Endothelial cell of umbilical vein (primary cell): ENCODE results near the gene MFSD1. TPM values are rescaled to one million over a fixed set of nuclear protein-coding genes. Genes with fewer than 3 reads are reported as not detected.

Experiments
- BruUV-seq: library from RNA; stranded (reverse); fragments of 400-500 nt; replicated peaks from 2 replicates; lab custom pipeline; 2021; lab: Mats Ljungman, UMichigan
- CTCF ChIA-PET: fragments of 300-600, 350-600 bp; sonication (Branson Sonifier 250); formaldehyde crosslinking; loops from one replicate; lab custom pipeline; 2021; ENCODE audit warnings: antibody characterized with exemption, inconsistent platforms; lab: Charles Lee
- POLR2A ChIA-PET: fragments of 300-600, 350-600 bp; sonication (Branson Sonifier 250); formaldehyde crosslinking; loops from one replicate; lab custom pipeline; 2021; ENCODE audit warnings: antibody characterized with exemption, inconsistent platforms; lab: Charles Lee
- DNase-seq: peaks from one replicate; pipeline ENCODE4 v3.0.0-alpha.2; 2011; ENCODE audit warnings: low read depth, low spot score
- FAIRE-seq: peaks from 2 replicates; lab custom pipeline; 2011; peaks lifted over from hg19 to GRCh38; lab: Jason Lieb, UNC
- H2AFZ ChIP-seq: 2 replicates; pipeline ENCODE4 v1.6.0; 2012; ENCODE audit warnings: low read depth, low read length, control low read depth, inconsistent platforms
- H3K27ac ChIP-seq: 2 replicates; pipeline ENCODE4 v1.5.1; 2011; ENCODE audit warnings: low read depth, mild to moderate bottlenecking, control low read depth, low read length, moderate library complexity; ENCODE audit not compliant: insufficient read depth
- H3K27me3 ChIP-seq, 2 experiments: 2 replicates each; pipeline versions ENCODE4 v1.6.0 to v1.6.1; 2011; ENCODE audit warnings: low read length in 2 of 2, mixed read lengths in 1 of 2; ENCODE audit not compliant: control insufficient read depth in 2 of 2, insufficient read depth in 2 of 2
- H3K36me3 ChIP-seq, 2 experiments: 2 replicates in 1 of 2; 3 replicates in 1 of 2; pipeline ENCODE4 v1.5.1; 2011; ENCODE audit warnings: low read length in 2 of 2, mild to moderate bottlenecking in 1 of 2, moderate library complexity in 1 of 2; ENCODE audit not compliant: control insufficient read depth in 2 of 2, insufficient read depth in 2 of 2; ENCODE audit errors: extremely low read depth in 1 of 2
- H3K4me1 ChIP-seq: 3 replicates; pipeline ENCODE4 v1.5.1; 2011; ENCODE audit warnings: mild to moderate bottlenecking, low read length; ENCODE audit not compliant: control insufficient read depth, insufficient read depth; ENCODE audit errors: extremely low read depth
- H3K4me2 ChIP-seq: 2 replicates; pipeline ENCODE4 v1.6.1; 2011; ENCODE audit warnings: low read length, control low read depth, mixed read lengths; ENCODE audit not compliant: insufficient read depth
- H3K4me3 ChIP-seq, 3 experiments: fragments of 200-600 bp in 1 of 3; sonication (generic), shearing (Covaris generic) in 1 of 3; replicated peaks in 1 of 3; 2 replicates each; pipeline ENCODE4 v1.5.1; 2011 to 2016; ENCODE audit warnings: control low read depth in 3 of 3, low read length in 3 of 3, mild to moderate bottlenecking in 2 of 3, inconsistent platforms in 1 of 3, low read depth in 1 of 3, moderate library complexity in 1 of 3; ENCODE audit not compliant: insufficient read depth in 1 of 3
- H3K79me2 ChIP-seq: 2 replicates; pipeline ENCODE4 v1.6.0; 2012; ENCODE audit warnings: low read length, inconsistent platforms; ENCODE audit not compliant: control insufficient read depth, insufficient read depth
- H3K9ac ChIP-seq: replicated peaks from 2 replicates; pipeline ENCODE3; 2011; ENCODE audit warnings: low read length, control low read depth; ENCODE audit not compliant: insufficient read depth; ENCODE audit errors: extremely low read depth
- H3K9me1 ChIP-seq: replicated peaks from 3 replicates; pipeline ENCODE4 v1.6.0; 2011; ENCODE audit warnings: mild to moderate bottlenecking, low read length; ENCODE audit not compliant: control insufficient read depth, insufficient read depth; ENCODE audit errors: extremely low read depth
- H3K9me3 ChIP-seq: replicated peaks from 2 replicates; pipeline ENCODE4 v1.5.1; 2012; ENCODE audit warnings: low read length, inconsistent platforms; ENCODE audit not compliant: control insufficient read depth, insufficient read depth
- H4K20me1 ChIP-seq: replicated peaks from 2 replicates; pipeline ENCODE3; 2011; ENCODE audit warnings: mild to moderate bottlenecking, low read length; ENCODE audit not compliant: control insufficient read depth, insufficient read depth; ENCODE audit errors: extremely low read depth
- CTCF ChIP-seq, 2 donors: IDR thresholded peaks; 1 replicate in 1 of 2; 2 replicates in 1 of 2; pipeline ENCODE4 v1.5.1; 2011; ENCODE audit warnings: low read length in 2 of 2, mild to moderate bottlenecking in 2 of 2, moderate library complexity in 2 of 2, control low read depth in 1 of 2, inconsistent platforms in 1 of 2, low read depth in 1 of 2; ENCODE audit not compliant: insufficient read depth in 1 of 2; ENCODE audit errors: extremely low read depth in 1 of 2
- EZH2 ChIP-seq: IDR thresholded peaks from 2 replicates; pipeline ENCODE4 v1.6.1; 2012; ENCODE audit warnings: borderline replicate concordance, low read depth, mild to moderate bottlenecking, moderate library complexity, low read length, inconsistent platforms; ENCODE audit not compliant: severe bottlenecking
- FOS ChIP-seq: IDR thresholded peaks from 2 replicates; pipeline ENCODE4 v1.6.1; 2011; ENCODE audit warnings: mild to moderate bottlenecking, low read length, moderate library complexity, borderline replicate concordance; ENCODE audit not compliant: insufficient read depth
- GATA2 ChIP-seq: IDR thresholded peaks from 2 replicates; pipeline ENCODE4 v1.7.0; 2011; ENCODE audit warnings: low read depth, mild to moderate bottlenecking, moderate library complexity, mixed read lengths, low read length; ENCODE audit not compliant: insufficient read length, insufficient read depth
- JUN ChIP-seq: IDR thresholded peaks from 2 replicates; pipeline ENCODE4 v1.6.1; 2011; ENCODE audit warnings: borderline replicate concordance, low read depth; ENCODE audit not compliant: insufficient read length, insufficient read depth
- MAX ChIP-seq: IDR thresholded peaks from 2 replicates; pipeline ENCODE4 v1.6.1; 2011; ENCODE audit not compliant: insufficient read depth, insufficient read length
- MYC ChIP-seq: IDR thresholded peaks from one replicate; pipeline ENCODE4 v1.6.1; 2011; ENCODE audit warnings: mild to moderate bottlenecking, low read depth, low read length
- POLR2A ChIP-seq: IDR thresholded peaks from 2 replicates; pipeline ENCODE4 v1.6.1; 2012; ENCODE audit warnings: low read depth, mild to moderate bottlenecking, control low read depth, low read length
- POLR2AphosphoS5 ChIP-seq: IDR thresholded peaks from 2 replicates; pipeline ENCODE4 v1.6.1; 2012; ENCODE audit warnings: low read depth, mild to moderate bottlenecking, control low read depth, low read length, moderate library complexity; ENCODE audit not compliant: insufficient read depth
- dilution Hi-C: fragments of 300-500 bp; cut with MboI; formaldehyde crosslinking; loops from one replicate; pipeline ENCODE4 v1.15.0; 2019; ENCODE audit warnings: low sequenced_read_pairs; ENCODE audit not compliant: extremely low pct_ligation_motif_present
- intact Hi-C: fragments of 100-400 bp; cut with micrococcal nuclease; formaldehyde crosslinking; loops from one replicate; pipeline ENCODE4 v1.10.0; 2022
- polyA plus RNA-seq, 4 experiments: library from polyadenylated mRNA; depleted of rRNA in 3 of 4; stranded (reverse) in 3 of 4; unstranded in 1 of 4; fragments of >200 nt; gene quantifications; 2 replicates each; pipeline versions ENCODE4 v1.2.1 to v1.2.3, GENCODE V29; 2011 to 2012; ENCODE audit warnings: missing spikeins in 1 of 4
- total RNA-seq: library from RNA; stranded (reverse); gene quantifications from 2 replicates; pipeline ENCODE4 v1.2.3, GENCODE V29; 2021

The MFSD1 gene
- total and polyA plus RNA-seq, 2 donors (not counting 3 experiments of a cell fraction or from before 2014, with no cell fraction given), result 38.2 to 65.1 TPM

GRCh38 chr3:158847452-158847821, 45.6 kb downstream of the MFSD1 start:
- POLR2A ChIA-PET, result no interaction called here
- no peak overlapping the region for H3K4me3 ChIP-seq
- FAIRE-seq, result no peak
- no peaks in the 10 kb centered on the region for H3K36me3 ChIP-seq
- H3K9me1 ChIP-seq, result no peaks in the 10 kb centered on the region
- peak overlapping the region; percentile 26 for H2AFZ ChIP-seq
- no peaks in the 10 kb centered on the region for H3K79me2 ChIP-seq
- no peaks in the 10 kb centered on the region for H4K20me1 ChIP-seq
- no peak overlapping the region for H3K27ac ChIP-seq
- intact Hi-C loops (loop anchor here (5.0 to 10.0 kb wide), 3 partner anchors 307 to 737 kb away; no protein-coding TSS in a partner anchor), dilution Hi-C loops (no loop called here)
- H3K4me2 ChIP-seq, result no peak overlapping the region
- no peaks in the 10 kb centered on the region for H3K4me1 ChIP-seq
- CTCF ChIA-PET, result interaction anchor here (0.6 to 6.3 kb wide), 6 partner anchors 24 to 418 kb away, joined by 3 to 249 read pairs (median 10); no protein-coding TSS in a partner anchor
- DNase-seq, result no peak
- BruUV-seq, result no TSS peak
- TF ChIP-seq JUN (no peak), FOS (no peak), EZH2 (no peak), POLR2A (no peak), POLR2AphosphoS5 (no peak), CTCF (IDR thresholded peaks at IDR 0.05; ENCODE audit: extremely low read depth in 1 of 2, insufficient read depth in 1 of 2, low read depth in 1 of 2, low read length in 2 of 2) (no peak), GATA2 (no peak), MAX (no peak), MYC (no peak)
- no peaks in the 10 kb centered on the region for H3K27me3 ChIP-seq
- no peak overlapping the region for H3K9ac ChIP-seq
- H3K9me3 ChIP-seq, result no peaks in the 10 kb centered on the region
